ENCODE measurements around the gene SAPCD1.

SAPCD1 gene

DNA sequence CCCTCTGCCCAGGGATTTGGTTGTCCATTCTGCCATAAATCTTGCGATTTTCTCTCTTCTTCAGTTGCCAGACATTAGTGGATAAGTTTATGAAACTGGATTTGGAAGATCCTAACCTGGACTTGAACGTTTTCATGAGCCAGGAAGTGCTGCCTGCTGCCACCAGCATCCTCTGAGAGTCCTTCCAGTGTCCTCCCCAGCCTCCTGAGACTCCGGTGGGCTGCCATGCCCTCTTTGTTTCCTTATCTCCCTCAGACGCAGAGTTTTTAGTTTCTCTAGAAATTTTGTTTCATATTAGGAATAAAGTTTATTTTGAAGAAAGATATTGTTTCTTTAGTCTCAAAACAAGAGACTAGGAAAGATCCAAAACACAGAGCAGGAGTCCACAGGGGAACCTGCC, at the start of gene SAPCD1:
TSS of gene SAPCD1 (plus strand) at position 301 of the 400 bp plus-strand sequence. CDS start 399 bp downstream, outside the sequence.
- no peak for DNase-seq

- DNase-seq, result no peak
Observed at GRCh38 chr6:31713465-31713864, 49.0 kb upstream of the SAPCD1 start.

DNA sequence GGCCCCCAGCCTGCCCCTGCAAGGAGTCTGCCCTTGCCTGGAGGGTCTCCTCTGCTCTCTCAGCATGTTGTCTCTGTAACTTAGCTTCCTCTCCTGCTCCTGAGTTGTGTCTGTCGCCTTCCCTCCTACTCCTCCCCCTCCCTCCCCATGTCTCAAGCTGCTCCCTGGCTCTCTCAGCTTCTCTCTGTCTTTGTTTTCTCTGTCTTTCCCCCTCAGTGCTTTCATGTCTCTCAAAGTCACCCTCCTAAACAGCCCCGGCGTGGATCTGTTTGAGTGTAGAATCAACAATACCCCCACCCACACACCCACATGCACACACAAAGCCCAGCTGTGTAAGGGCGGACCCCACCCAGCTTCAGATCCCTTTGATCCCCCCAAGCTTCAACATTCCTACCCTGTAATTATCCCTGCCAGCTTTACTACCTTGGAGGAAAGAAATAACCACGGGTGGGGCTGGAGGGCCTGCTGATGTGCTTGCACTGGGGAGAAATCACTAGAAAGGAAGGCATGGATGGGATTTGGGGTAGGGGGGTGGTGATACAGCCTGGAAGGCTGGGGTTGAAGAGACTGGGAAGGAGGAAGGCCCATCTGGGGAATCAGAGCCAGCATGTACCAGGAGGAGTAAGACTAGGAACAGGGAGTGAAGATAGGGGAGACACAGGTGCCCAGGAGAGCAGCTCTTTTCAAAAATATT, 48.3 kb upstream of the SAPCD1 start:
- no peak for DNase-seq

DNA sequence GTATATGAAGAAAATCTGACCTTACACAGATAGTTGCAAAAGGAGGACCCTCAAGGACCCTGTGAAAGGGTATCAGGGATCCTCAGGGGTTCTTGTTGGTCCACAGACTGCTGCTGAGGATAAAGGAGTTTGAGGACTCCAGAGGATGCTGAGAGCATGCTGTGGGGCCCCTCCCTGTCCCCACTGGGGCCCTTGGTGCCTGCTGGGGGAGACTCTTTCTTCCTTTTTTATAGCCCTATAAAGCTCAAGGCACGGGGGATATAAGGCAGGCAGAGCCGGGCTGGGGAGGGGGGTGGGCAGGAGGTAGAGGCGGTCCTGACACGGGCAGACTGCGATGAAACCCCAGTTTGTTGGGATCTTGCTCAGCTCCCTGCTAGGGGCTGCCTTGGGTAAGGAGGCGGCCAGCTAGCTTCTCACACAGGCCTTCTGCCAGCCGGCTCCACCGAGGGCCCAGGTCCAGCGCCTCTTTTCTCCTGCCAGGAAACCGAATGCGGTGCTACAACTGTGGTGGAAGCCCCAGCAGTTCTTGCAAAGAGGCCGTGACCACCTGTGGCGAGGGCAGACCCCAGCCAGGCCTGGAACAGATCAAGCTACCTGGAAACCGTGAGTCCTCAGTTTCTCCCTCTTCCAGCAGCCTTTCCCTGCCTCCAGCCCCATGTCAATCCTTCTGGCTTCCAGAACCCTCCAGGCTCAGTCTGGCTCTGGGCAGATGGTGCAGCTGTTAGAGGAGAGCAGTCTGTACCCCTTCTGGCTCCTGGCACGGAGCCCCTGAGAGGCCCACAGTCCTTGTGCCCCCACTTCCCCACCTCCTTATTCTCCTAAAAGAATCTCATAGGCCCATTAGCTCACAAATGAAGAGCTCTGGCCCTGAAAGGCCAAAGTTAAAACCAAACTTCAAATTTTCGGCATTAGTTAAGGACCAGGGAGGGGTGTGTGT, 47.2 kb upstream of the SAPCD1 start, which contains the start of gene LY6G6D:
TSS of gene LY6G6D (plus strand) at position 327 of the 937 bp plus-strand sequence. CDS start at position 335, 8 bp downstream.
- DNase-seq, result no peak

GRCh38 chr6:31717499-31718222, 44.8 kb upstream of the SAPCD1 start:
- DNase-seq, result no peak

DNA sequence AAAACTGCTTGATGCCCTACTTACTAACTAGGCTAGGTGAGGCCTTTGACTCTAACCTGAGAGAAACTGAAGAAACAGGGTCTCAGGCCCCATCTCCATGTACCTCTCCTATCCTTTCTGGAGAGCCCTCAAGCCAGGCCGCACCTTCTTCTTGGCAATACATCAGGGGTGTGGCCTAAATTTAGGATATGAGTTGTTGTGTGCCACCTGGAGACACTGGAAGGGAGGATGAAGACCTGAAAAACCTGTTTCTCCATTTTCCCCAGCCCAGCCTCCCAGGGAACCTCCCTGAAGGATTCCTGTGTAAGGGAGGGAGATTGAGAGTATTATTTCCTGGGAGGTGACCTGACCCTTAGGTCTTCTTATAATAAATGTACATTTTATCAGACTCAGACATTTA, 44.2 kb upstream of the SAPCD1 start:
- DNase-seq, result no peak

GRCh38 chr6:31719001-31719400, 43.5 kb upstream of the SAPCD1 start:
- DNase-seq, result no peak

DNA sequence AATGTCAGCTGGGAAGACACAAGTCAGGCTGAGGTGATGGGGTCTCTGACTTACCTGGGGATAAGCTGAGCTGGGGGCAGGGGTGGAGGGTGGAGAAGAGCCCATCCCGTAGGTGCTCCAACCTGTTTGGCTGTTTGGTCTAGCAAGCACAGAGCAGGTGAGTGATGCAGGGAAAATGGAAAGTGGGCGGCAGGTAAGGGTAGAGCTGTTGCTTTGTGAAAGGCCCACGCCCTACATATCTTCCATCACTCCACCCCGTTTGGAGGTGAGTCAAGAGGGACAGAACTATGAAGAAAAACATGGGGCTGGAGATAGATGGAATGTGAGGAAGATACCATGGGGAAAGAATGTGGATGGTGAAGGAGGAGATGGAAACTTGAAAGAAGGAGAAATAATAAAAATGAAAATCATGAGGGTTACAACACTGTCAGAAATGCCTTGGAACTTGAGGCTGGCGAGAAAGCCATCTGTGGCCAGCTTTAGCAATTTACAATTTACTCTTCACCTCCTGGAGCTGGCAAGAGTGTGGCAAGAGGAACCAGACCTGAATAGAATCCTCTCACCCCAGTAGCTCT, 42.2 kb upstream of the SAPCD1 start:
- no peak for DNase-seq

GRCh38 chr6:31721351-31722020, 41.0 kb upstream of the SAPCD1 start, which contains the start of gene LY6G6C:
LY6G6C (minus strand) TSS chr6:31721746; CDS start chr6:31721679, 67 bp downstream.
- no peak for DNase-seq

- DNase-seq, result no peak
Observed at GRCh38 chr6:31722173-31722572, 40.3 kb upstream of the SAPCD1 start.

DNA sequence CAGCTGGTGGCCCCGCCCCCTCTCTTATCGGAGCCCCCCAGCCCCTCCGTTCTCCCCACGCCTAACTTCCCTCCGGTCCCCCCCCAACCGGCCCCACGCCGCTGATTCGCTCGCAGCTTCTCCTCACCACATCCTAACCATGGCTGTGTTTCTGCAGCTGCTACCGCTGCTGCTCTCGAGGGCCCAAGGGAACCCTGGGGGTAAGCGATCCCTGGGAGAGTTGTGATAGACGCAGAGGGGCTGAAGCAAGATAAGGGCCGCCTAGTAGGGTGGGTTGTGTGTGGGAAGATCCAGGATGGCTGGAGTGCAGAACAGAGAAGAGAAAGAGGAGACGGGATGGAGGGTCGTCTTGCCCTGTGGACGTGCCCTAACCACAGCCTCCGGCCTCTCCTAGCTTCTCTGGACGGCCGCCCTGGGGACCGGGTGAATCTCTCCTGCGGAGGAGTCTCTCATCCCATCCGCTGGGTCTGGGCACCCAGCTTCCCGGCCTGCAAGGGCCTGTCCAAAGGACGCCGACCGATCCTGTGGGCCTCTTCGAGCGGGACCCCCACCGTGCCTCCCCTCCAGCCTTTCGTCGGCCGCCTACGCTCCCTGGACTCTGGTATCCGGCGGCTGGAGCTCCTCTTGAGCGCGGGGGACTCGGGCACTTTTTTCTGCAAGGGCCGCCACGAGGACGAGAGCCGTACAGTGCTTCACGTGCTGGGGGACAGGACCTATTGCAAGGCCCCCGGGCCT, 39.0 kb upstream of the SAPCD1 start, which contains the start of gene MPIG6B:
TSS of gene MPIG6B (plus strand) at position 129 of the 735 bp plus-strand sequence. CDS start at position 140, 11 bp downstream.
- no peak for DNase-seq

GRCh38 chr6:31723980-31724691, 38.3 kb upstream of the SAPCD1 start:
- DNase-seq, result no peak

- DNase-seq, result no peak
Observed at GRCh38 chr6:31725502-31726350, 36.7 kb upstream of the SAPCD1 start.

- DNase-seq, result no peak
Observed at GRCh38 chr6:31727034-31727716, 35.3 kb upstream of the SAPCD1 start.

- DNase-seq, result no peak
Observed at GRCh38 chr6:31727717-31728671, 34.5 kb upstream of the SAPCD1 start.

- no peak for DNase-seq
Observed at GRCh38 chr6:31728767-31729514, 33.5 kb upstream of the SAPCD1 start, which contains the start of gene DDAH2. DDAH2 (minus strand) TSS chr6:31729299; CDS start chr6:31729161, 138 bp downstream.

DNA sequence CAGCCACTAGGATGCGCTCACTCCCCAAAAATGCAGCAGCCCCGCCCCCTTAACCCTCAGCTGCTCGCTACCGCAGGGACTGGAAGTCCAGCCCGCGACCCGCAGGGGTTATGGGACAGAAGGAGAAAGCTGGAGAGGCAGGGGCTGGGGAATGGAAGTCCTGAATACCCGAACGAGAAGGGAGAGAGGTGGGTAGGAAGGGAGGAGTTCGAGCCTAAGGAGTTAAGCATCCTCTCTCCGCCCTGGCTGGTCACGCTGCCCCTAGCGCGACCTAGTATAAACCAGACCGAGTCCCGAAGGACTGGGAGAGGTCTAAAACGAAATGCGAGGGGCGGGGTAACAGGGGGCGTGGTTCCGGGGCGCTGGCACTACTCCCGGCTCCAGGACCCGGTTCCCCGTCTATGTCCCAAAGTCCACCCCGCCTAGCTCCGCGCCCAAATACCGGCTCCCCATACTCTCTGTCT, 32.9 kb upstream of the SAPCD1 start:
- DNase-seq, result peak; percentile 92
